H1 (cell line): ENCODE results near the gene KDM6A. TPM values are rescaled to one million over a fixed set of nuclear protein-coding genes. Genes with fewer than 3 reads are reported as not detected.

ENCODE experiments used
- CTCF ChIA-PET: fragments of 300-600 bp; sonication (Branson Sonifier 250); formaldehyde crosslinking; loops from one replicate; lab custom pipeline; 2021; ENCODE audit not compliant: partially characterized antibody; lab: Charles Lee
- POLR2A ChIA-PET: fragments of 300-600 bp; sonication (Branson Sonifier 250); formaldehyde crosslinking; loops from one replicate; lab custom pipeline; 2021; ENCODE audit warnings: inconsistent platforms; ENCODE audit not compliant: partially characterized antibody; lab: Charles Lee
- DNase-seq, 2 experiments: peaks; one replicate each; pipeline versions ENCODE4 v3.0.0 to v3.0.0-alpha.2; 2010 to 2022; ENCODE audit warnings: low spot score in 2 of 2, low read depth in 1 of 2, mixed read lengths in 1 of 2
- FAIRE-seq: peaks from 2 replicates; lab custom pipeline; 2011; peaks lifted over from hg19 to GRCh38; lab: Jason Lieb, UNC
- H2AFZ ChIP-seq: 2 replicates; pipeline ENCODE4 v1.8.1; 2012; ENCODE audit warnings: low read length, inconsistent platforms
- H2AK5ac ChIP-seq: 2 replicates; pipeline ENCODE4 v1.6.1; 2013; ENCODE audit warnings: low read depth, low read length
- H2BK120ac ChIP-seq: replicated peaks from 2 replicates; pipeline ENCODE3; 2013; ENCODE audit warnings: low read depth, low read length, inconsistent platforms
- H2BK12ac ChIP-seq: 2 replicates; pipeline ENCODE4 v1.6.1; 2013; ENCODE audit warnings: low read depth, low read length
- H2BK15ac ChIP-seq: 2 replicates; pipeline ENCODE4 v1.6.1; 2013; ENCODE audit warnings: low read length
- H2BK20ac ChIP-seq: 2 replicates; pipeline ENCODE4 v1.6.1; 2013; ENCODE audit warnings: low read length
- H2BK5ac ChIP-seq: 2 replicates; pipeline ENCODE4 v1.6.1; 2013; ENCODE audit warnings: low read depth, low read length
- H3K14ac ChIP-seq: 2 replicates; pipeline ENCODE4 v1.6.1; 2013; ENCODE audit warnings: inconsistent platforms; ENCODE audit not compliant: insufficient read length
- H3K18ac ChIP-seq: 2 replicates; pipeline ENCODE4 v1.6.1; 2013; ENCODE audit warnings: low read length; ENCODE audit errors: extremely low read depth
- H3K23ac ChIP-seq: 2 replicates; pipeline ENCODE4 v1.6.1; 2013; ENCODE audit warnings: inconsistent platforms; ENCODE audit not compliant: insufficient read length
- H3K23me2 ChIP-seq: 2 replicates; pipeline ENCODE4 v1.6.1; 2013; ENCODE audit warnings: low read depth, low read length
- H3K27ac ChIP-seq: 2 replicates; pipeline ENCODE4 v1.6.1; 2011; ENCODE audit warnings: low read depth, low read length, inconsistent platforms
- H3K27me3 ChIP-seq, 4 experiments: replicated peaks in 1 of 4; 1 replicate in 1 of 4; 2 replicates in 3 of 4; pipeline versions ENCODE4 v1.6.1 to v1.8.1; 2011 to 2013; ENCODE audit warnings: low read length in 3 of 4, mild to moderate bottlenecking in 3 of 4, inconsistent platforms in 2 of 4, mixed read lengths in 2 of 4, moderate library complexity in 1 of 4; ENCODE audit not compliant: control insufficient read depth in 3 of 4, insufficient read depth in 3 of 4; ENCODE audit errors: extremely low read depth in 1 of 4
- H3K36me3 ChIP-seq, 4 experiments: 2 replicates each; pipeline versions ENCODE4 v1.6.1 to v1.8.1; 2011 to 2013; ENCODE audit warnings: mild to moderate bottlenecking in 4 of 4, low read length in 3 of 4, moderate library complexity in 2 of 4, control low read depth in 1 of 4, inconsistent platforms in 1 of 4; ENCODE audit not compliant: insufficient read depth in 4 of 4, control insufficient read depth in 2 of 4
- H3K4ac ChIP-seq: replicated peaks from 2 replicates; pipeline ENCODE3; 2013; ENCODE audit warnings: low read length, low read depth, mixed read lengths, inconsistent platforms; ENCODE audit not compliant: insufficient read length
- H3K4me1 ChIP-seq, 4 experiments: replicated peaks in 1 of 4; 1 replicate in 1 of 4; 2 replicates in 3 of 4; pipeline versions ENCODE4 v1.6.1 to v1.8.1; 2011 to 2013; ENCODE audit warnings: low read length in 3 of 4, inconsistent platforms in 2 of 4, mixed read lengths in 1 of 4; ENCODE audit not compliant: insufficient read depth in 4 of 4, control insufficient read depth in 3 of 4
- H3K4me2 ChIP-seq, 2 experiments: 2 replicates each; pipeline versions ENCODE4 v1.6.1 to v1.8.1; 2011 to 2013; ENCODE audit warnings: low read depth in 2 of 2, low read length in 2 of 2, control low read depth in 1 of 2, inconsistent platforms in 1 of 2, mild to moderate bottlenecking in 1 of 2; ENCODE audit not compliant: insufficient read depth in 1 of 2
- H3K4me3 ChIP-seq, 4 experiments: fragments of 200-600, 300-600 bp in 1 of 4; sonication (generic), shearing (Covaris generic), sonication (Bioruptor Twin) in 1 of 4; 2 replicates each; pipeline versions ENCODE4 v1.5.1 to v1.8.1; 2011 to 2016; ENCODE audit warnings: low read length in 4 of 4, low read depth in 3 of 4, control low read depth in 2 of 4, inconsistent platforms in 2 of 4, mild to moderate bottlenecking in 2 of 4, mixed read lengths in 1 of 4, moderate library complexity in 1 of 4; ENCODE audit not compliant: insufficient read depth in 2 of 4; ENCODE audit errors: extremely low read depth in 1 of 4
- H3K56ac ChIP-seq: replicated peaks from 2 replicates; pipeline ENCODE3; 2013; ENCODE audit warnings: low read depth, mild to moderate bottlenecking, mixed read lengths, low read length, inconsistent platforms; ENCODE audit not compliant: insufficient read length
- H3K79me1 ChIP-seq: 2 replicates; pipeline ENCODE4 v1.6.1; 2013; ENCODE audit warnings: low read depth, low read length, control low read depth
- H3K79me2 ChIP-seq, 2 experiments: 2 replicates each; pipeline versions ENCODE4 v1.6.1 to v1.8.1; 2012 to 2013; ENCODE audit warnings: low read length in 2 of 2, mild to moderate bottlenecking in 2 of 2, inconsistent platforms in 1 of 2; ENCODE audit not compliant: insufficient read depth in 2 of 2, control insufficient read depth in 1 of 2
- H3K9ac ChIP-seq, 4 experiments: replicated peaks in 1 of 4; 1 replicate in 1 of 4; 2 replicates in 3 of 4; pipeline versions ENCODE4 v1.6.1 to v1.8.1; 2011 to 2013; ENCODE audit warnings: low read depth in 3 of 4, low read length in 3 of 4, control low read depth in 2 of 4, mild to moderate bottlenecking in 2 of 4, moderate library complexity in 2 of 4, inconsistent platforms in 1 of 4; ENCODE audit errors: extremely low read depth in 1 of 4
- H3K9me3 ChIP-seq, 2 experiments: 2 replicates each; pipeline versions ENCODE4 v1.6.1 to v1.8.1; 2012 to 2013; ENCODE audit warnings: mild to moderate bottlenecking in 2 of 2, moderate library complexity in 2 of 2, control low read depth in 1 of 2, inconsistent platforms in 1 of 2, low read depth in 1 of 2, low read length in 1 of 2, mixed read lengths in 1 of 2; ENCODE audit not compliant: insufficient read depth in 2 of 2
- H4K20me1 ChIP-seq, 2 experiments: replicated peaks in 1 of 2; 2 replicates each; pipeline versions ENCODE3 to v1.8.1; 2011 to 2013; ENCODE audit warnings: inconsistent platforms in 2 of 2, low read length in 2 of 2, mild to moderate bottlenecking in 1 of 2; ENCODE audit not compliant: insufficient read depth in 2 of 2, control insufficient read depth in 1 of 2
- H4K5ac ChIP-seq: 2 replicates; pipeline ENCODE4 v1.6.1; 2013; ENCODE audit warnings: low read length, low read depth, mixed read lengths, inconsistent platforms; ENCODE audit not compliant: insufficient read length
- H4K8ac ChIP-seq: 2 replicates; pipeline ENCODE4 v1.8.0; 2013; ENCODE audit warnings: mild to moderate bottlenecking, moderate library complexity, low read length, inconsistent platforms; ENCODE audit not compliant: insufficient read depth; ENCODE audit errors: extremely low read depth
- H4K91ac ChIP-seq: replicated peaks from 2 replicates; pipeline ENCODE3; 2013; ENCODE audit warnings: low read length, mixed read lengths, inconsistent platforms; ENCODE audit not compliant: insufficient read length
- ASH2L ChIP-seq: fragments of 200-600, 300-600 bp; sonication (generic); IDR thresholded peaks from one replicate; pipeline ENCODE4 v1.7.1; 2017; ENCODE audit warnings: low read length
- CEBPB ChIP-seq: IDR thresholded peaks from 2 replicates; pipeline ENCODE4 v1.6.1; 2012; ENCODE audit warnings: low read depth, low read length
- FOSL1 ChIP-seq: IDR thresholded peaks from 2 replicates; pipeline ENCODE4 v1.6.1; 2011; ENCODE audit warnings: mild to moderate bottlenecking, low read depth, low read length, moderate library complexity; ENCODE audit not compliant: insufficient read depth
- PHF8 ChIP-seq: fragments of 200-600 bp; sonication (generic); conservative IDR thresholded peaks from 2 replicates; pipeline ENCODE4 v1.7.1; 2012; ENCODE audit warnings: low read depth, mild to moderate bottlenecking, inconsistent platforms, low read length, moderate library complexity
- RXRA ChIP-seq: IDR thresholded peaks from 2 replicates; pipeline ENCODE4 v1.6.1; 2011; ENCODE audit warnings: low read depth, mild to moderate bottlenecking, low read length, moderate library complexity; ENCODE audit not compliant: insufficient read depth
- TCF12 ChIP-seq: IDR thresholded peaks from 2 replicates; pipeline ENCODE4 v1.6.1; 2011; ENCODE audit warnings: low read depth, mild to moderate bottlenecking, low read length
- YY1 ChIP-seq: IDR thresholded peaks from 2 replicates; pipeline ENCODE4 v1.6.1; 2011; ENCODE audit warnings: low read depth, mild to moderate bottlenecking, low read length
- WGBS, 2 experiments: shearing (Covaris generic) in 1 of 2; methylation state at CpG; one replicate each; pipeline versions ENCODE4 v1.1.6 to v1.1.7; 2013 to 2015; ENCODE audit warnings: low lambda C conversion rate in 2 of 2, mixed read lengths in 2 of 2, inconsistent platforms in 1 of 2, low coverage in 1 of 2, missing lambda C conversion rate in 1 of 2; ENCODE audit not compliant: insufficient replicate concordance in 2 of 2, insufficient coverage in 1 of 2, insufficient read length in 1 of 2; ENCODE audit errors: extremely low coverage in 1 of 2, missing lambda C conversion rate in 1 of 2; 5-methylcytosine and 5-hydroxymethylcytosine counted together
- polyA plus RNA-seq, 7 experiments: library from polyadenylated mRNA; depleted of rRNA in 3 of 7; stranded (reverse) in 5 of 7; unstranded in 2 of 7; fragments of >200 nt in 5 of 7; fragments of 200-250 nt in 2 of 7; gene quantifications; 1 replicate in 5 of 7; 2 replicates in 1 of 7; 4 replicates in 1 of 7; pipeline versions ENCODE4 v1.2.1 to v1.2.3, GENCODE V29; 2011 to 2013; ENCODE audit warnings: missing spikeins in 2 of 7, mixed read lengths in 2 of 7
- total RNA-seq: library from RNA; stranded (reverse); fragmentation: NEBNext Ultra II Directional; extraction: Animal tissue kit (Norgen Biotek cat#: 25700); gene quantifications from 2 replicates; pipeline ENCODE4 v1.2.1, GENCODE V29; 2021
- TF ChIP-seq, protein P1 (sequence below), 3 experiments: IDR thresholded peaks; 1 replicate in 2 of 3; 2 replicates in 1 of 3; pipeline versions ENCODE4 v1.5.1 to v1.6.1; 2011; ENCODE audit warnings: low read length in 3 of 3, mild to moderate bottlenecking in 3 of 3, inconsistent platforms in 2 of 3, low read depth in 1 of 3, moderate library complexity in 1 of 3; ENCODE audit not compliant: insufficient read depth in 1 of 3; ENCODE audit errors: control extremely low read depth in 1 of 3

Gene KDM6A
- total and polyA plus RNA-seq, 2 of the 8 experiments (the other 6 are each of a cell fraction or from before 2014, with no cell fraction given) = 43.5 to 58.4 TPM

DNA sequence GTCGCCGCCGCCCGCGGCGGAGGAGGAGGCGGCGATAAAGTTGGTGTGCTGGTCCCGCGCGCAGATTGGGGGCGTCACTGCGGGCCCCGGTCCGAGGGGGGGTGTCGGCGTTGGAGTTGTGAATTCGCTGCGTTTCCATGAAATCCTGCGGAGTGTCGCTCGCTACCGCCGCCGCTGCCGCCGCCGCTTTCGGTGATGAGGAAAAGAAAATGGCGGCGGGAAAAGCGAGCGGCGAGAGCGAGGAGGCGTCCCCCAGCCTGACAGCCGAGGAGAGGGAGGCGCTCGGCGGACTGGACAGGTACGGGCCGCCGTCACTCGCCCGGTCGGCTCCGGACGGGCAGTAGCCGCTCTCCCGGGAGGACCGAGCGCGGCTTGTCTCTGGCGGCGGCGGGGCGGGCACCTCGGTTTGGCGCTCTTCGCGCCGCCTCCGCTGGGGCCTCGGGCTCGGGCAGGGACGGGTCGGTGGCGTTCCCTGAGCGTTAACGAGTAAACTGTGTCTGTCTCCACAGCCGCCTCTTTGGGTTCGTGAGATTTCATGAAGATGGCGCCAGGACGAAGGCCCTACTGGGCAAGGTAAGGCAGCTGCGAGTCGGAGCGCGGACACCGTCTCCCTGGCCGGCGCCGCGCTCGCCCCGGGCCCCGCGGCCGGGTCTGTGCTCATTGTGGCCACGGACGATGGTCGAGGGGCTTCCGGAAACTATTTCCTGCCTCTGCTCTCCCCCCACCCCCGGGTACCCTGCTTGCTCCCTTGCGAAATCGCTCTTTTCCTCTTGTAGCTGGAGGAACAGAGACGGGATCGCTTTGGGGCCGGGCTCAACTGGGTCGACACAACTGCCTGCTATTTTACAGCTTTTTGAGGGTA is 658 bp downstream of the KDM6A start:
- Histone ChIP-seq H3K18ac (no peak overlapping the region; the same call in 1 of the 2 replicates), H4K20me1 (no peaks in the 10 kb centered on the region), H4K91ac (no peak overlapping the region), H3K4me2 (peak overlapping the region; percentile 73 to 92), H3K9me3 (no peaks in the 10 kb centered on the region), H4K8ac (peak overlapping the region; percentile 93), H2AFZ (no peak overlapping the region), H3K56ac (peak overlapping the region; percentile 16), H3K79me2 (peaks cover 3 to 56% of the 10 kb centered on the region in 2 experiments; a peak in 3 of 4 replicates), H2BK120ac (no peak overlapping the region), H2BK20ac (no peak overlapping the region), H3K4ac (no peak overlapping the region), H2AK5ac (no peak overlapping the region), H2BK15ac (no peak overlapping the region), H3K23me2 (peaks cover 4% of the 10 kb centered on the region; the same call in 1 of the 2 replicates), H4K5ac (peak overlapping the region; percentile 43), H3K27ac (peak overlapping the region; percentile 77; the same call in 1 of the 2 replicates), H3K23ac (no peak overlapping the region), H3K36me3 (peaks cover 0 to 3% (median 0%) of the 10 kb centered on the region in 4 experiments; a peak in 1 of 8 replicates), H3K79me1 (no peaks in the 10 kb centered on the region), H3K9ac (peak overlapping the region; percentile 75 to 96 (median 88)), H3K4me1 (peaks cover 0 to 3% (median 1%) of the 10 kb centered on the region in 4 experiments; a peak in 2 of 7 replicates), H3K4me3 (peak overlapping the region; percentile 76 to 94 (median 83)), H2BK5ac (peak overlapping the region; percentile 87), H3K27me3 (no peaks in the 10 kb centered on the region), H2BK12ac (no peak overlapping the region), H3K14ac (no peak overlapping the region)
- ChIA-PET POLR2A (interaction anchor here (0.5 to 2.0 kb wide), 6 partner anchors 71 to 156 kb away, joined by 3 to 11 read pairs (median 3); no protein-coding TSS in a partner anchor), CTCF (no interaction called here)
- peak in 1 of 2 experiments; percentile 46 for DNase-seq
- WGBS, 2 experiments = 4% methylated on average over 22 of the region's 99 CpGs; no CpG with 5 or more reads in 1 of the 2 experiments
- FAIRE-seq = no peak
- TF ChIP-seq, protein P1, sequence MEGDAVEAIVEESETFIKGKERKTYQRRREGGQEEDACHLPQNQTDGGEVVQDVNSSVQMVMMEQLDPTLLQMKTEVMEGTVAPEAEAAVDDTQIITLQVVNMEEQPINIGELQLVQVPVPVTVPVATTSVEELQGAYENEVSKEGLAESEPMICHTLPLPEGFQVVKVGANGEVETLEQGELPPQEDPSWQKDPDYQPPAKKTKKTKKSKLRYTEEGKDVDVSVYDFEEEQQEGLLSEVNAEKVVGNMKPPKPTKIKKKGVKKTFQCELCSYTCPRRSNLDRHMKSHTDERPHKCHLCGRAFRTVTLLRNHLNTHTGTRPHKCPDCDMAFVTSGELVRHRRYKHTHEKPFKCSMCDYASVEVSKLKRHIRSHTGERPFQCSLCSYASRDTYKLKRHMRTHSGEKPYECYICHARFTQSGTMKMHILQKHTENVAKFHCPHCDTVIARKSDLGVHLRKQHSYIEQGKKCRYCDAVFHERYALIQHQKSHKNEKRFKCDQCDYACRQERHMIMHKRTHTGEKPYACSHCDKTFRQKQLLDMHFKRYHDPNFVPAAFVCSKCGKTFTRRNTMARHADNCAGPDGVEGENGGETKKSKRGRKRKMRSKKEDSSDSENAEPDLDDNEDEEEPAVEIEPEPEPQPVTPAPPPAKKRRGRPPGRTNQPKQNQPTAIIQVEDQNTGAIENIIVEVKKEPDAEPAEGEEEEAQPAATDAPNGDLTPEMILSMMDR (IDR thresholded peaks at IDR 0.05; ENCODE audit: control extremely low read depth in 1 of 3, insufficient read depth in 1 of 3, low read depth in 1 of 3, low read length in 3 of 3) = no peak
- TF ChIP-seq FOSL1 (no peak), ASH2L (peak; percentile 53), CEBPB (0 out of 2 replicates have a peak, but pooled peaks have one; percentile 9), TCF12 (no peak), RXRA (no peak), PHF8 (peak; percentile 26; the same call in 1 of the 2 replicates), YY1 (peak; percentile 74; the same call in 1 of the 2 replicates)
